ENCODE measurements around the gene ERI3.

ERI3 gene

GRCh38 chr1:44315521-44315920 is 39.5 kb downstream of the ERI3 start:
- DNase-seq: no peak

GRCh38 chr1:44314452-44314851 is 40.6 kb downstream of the ERI3 start:
- no peak for DNase-seq

- DNase-seq: no peak
Measured at GRCh38 chr1:44313265-44313918, 41.7 kb downstream of the ERI3 start.

- no peak for DNase-seq
Measured at GRCh38 chr1:44312399-44313196, 42.5 kb downstream of the ERI3 start.

- DNase-seq: no peak
Measured at GRCh38 chr1:44310006-44310405, 45.1 kb downstream of the ERI3 start.

- no peak for DNase-seq
Measured at GRCh38 chr1:44305962-44306422, 49.1 kb downstream of the ERI3 start.

- DNase-seq: no peak
Measured at GRCh38 chr1:44303532-44303931, 51.5 kb downstream of the ERI3 start.

- DNase-seq: no peak
Measured at GRCh38 chr1:44302541-44302940, 52.5 kb downstream of the ERI3 start.

- no peak for DNase-seq
Measured at GRCh38 chr1:44301442-44301841, 53.6 kb downstream of the ERI3 start.

- DNase-seq: no peak
Measured at GRCh38 chr1:44300852-44301251, 54.2 kb downstream of the ERI3 start.

GRCh38 chr1:44297695-44298400 is 57.2 kb downstream of the ERI3 start:
- DNase-seq: no peak

- no peak for DNase-seq
Measured at GRCh38 chr1:44296806-44297205, 58.3 kb downstream of the ERI3 start.

- DNase-seq: no peak
Measured at GRCh38 chr1:44296086-44296485, 59.0 kb downstream of the ERI3 start.

GRCh38 chr1:44294588-44295007 is 60.5 kb downstream of the ERI3 start:
- peak; percentile 46 for DNase-seq

- DNase-seq: peak; percentile 90
Measured at GRCh38 chr1:44293761-44294315, 61.2 kb downstream of the ERI3 start.

- DNase-seq: no peak
Measured at GRCh38 chr1:44292651-44293050, 62.4 kb downstream of the ERI3 start.

- DNase-seq: no peak
Measured at GRCh38 chr1:44290250-44291094, 64.6 kb downstream of the ERI3 start.

- DNase-seq: peak; percentile 77
Measured at GRCh38 chr1:44289530-44289929, 65.5 kb downstream of the ERI3 start.

GRCh38 chr1:44288883-44289282 is 66.2 kb downstream of the ERI3 start:
- no peak for DNase-seq

- peak; percentile 61 for DNase-seq
Measured at GRCh38 chr1:44284184-44284583, 70.9 kb downstream of the ERI3 start.

GRCh38 chr1:44283524-44284173 is 71.4 kb downstream of the ERI3 start:
- DNase-seq: peak; percentile 94
